Cardiac fibroblast (primary cell): Measurements from ENCODE around the gene PTPRT.

Source experiments
- DNase-seq, 2 donors: peaks; one replicate each; pipeline versions ENCODE4 v3.0.0 to v3.0.0-alpha.2; 2010; ENCODE audit warnings: low read depth in 2 of 2
- H3K4me3 ChIP-seq, 2 donors: replicated peaks in 1 of 2; 1 replicate in 1 of 2; 2 replicates in 1 of 2; pipeline ENCODE4 v1.5.1; 2011; ENCODE audit warnings: low read depth in 2 of 2, low read length in 2 of 2, mild to moderate bottlenecking in 2 of 2, moderate library complexity in 1 of 2
- CTCF ChIP-seq: IDR thresholded peaks from one replicate; pipeline ENCODE4 v1.5.1; 2011; ENCODE audit warnings: low read depth, mild to moderate bottlenecking, low read length, inconsistent platforms

PTPRT gene

GRCh38 chr20:42556575-42556974, 633.1 kb downstream of the PTPRT start:
- no peak overlapping the region for H3K4me3 ChIP-seq
- no peak for DNase-seq
- TF ChIP-seq CTCF: no peak

DNA sequence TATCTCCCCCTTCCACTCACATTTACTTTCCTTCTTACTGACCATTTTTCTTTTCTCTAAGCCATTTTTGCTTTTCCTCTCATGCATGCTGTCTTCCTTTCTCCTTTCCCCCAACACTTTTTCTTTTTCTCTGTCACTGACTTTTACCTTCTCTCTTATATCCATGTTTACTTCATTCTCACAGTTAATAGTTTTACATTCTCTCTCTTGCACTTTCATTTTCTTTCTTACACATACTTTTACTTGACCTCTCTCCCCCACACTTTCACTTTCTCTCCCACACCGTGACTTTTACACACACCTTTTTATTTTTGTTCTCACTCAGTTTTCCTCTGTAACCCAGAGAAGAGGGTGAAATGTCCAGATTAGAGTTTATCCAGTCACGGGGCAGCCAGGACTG, 636.3 kb downstream of the PTPRT start:
- no peak for TF ChIP-seq CTCF
- no peak for DNase-seq
- no peak overlapping the region for H3K4me3 ChIP-seq

GRCh38 chr20:42549496-42549895, 640.2 kb downstream of the PTPRT start:
- TF ChIP-seq CTCF: no peak
- H3K4me3 ChIP-seq: no peak overlapping the region
- no peak for DNase-seq

- H3K4me3 ChIP-seq: no peak overlapping the region
- no peak for TF ChIP-seq CTCF
- DNase-seq: no peak
Observed at GRCh38 chr20:42544926-42545325, 644.8 kb downstream of the PTPRT start.

GRCh38 chr20:42532831-42533230, 656.9 kb downstream of the PTPRT start:
- DNase-seq: no peak
- H3K4me3 ChIP-seq: no peak overlapping the region
- TF ChIP-seq CTCF: no peak

- no peak for TF ChIP-seq CTCF
- H3K4me3 ChIP-seq: no peak overlapping the region
- DNase-seq: no peak
Observed at GRCh38 chr20:42531508-42531961, 658.2 kb downstream of the PTPRT start.

DNA sequence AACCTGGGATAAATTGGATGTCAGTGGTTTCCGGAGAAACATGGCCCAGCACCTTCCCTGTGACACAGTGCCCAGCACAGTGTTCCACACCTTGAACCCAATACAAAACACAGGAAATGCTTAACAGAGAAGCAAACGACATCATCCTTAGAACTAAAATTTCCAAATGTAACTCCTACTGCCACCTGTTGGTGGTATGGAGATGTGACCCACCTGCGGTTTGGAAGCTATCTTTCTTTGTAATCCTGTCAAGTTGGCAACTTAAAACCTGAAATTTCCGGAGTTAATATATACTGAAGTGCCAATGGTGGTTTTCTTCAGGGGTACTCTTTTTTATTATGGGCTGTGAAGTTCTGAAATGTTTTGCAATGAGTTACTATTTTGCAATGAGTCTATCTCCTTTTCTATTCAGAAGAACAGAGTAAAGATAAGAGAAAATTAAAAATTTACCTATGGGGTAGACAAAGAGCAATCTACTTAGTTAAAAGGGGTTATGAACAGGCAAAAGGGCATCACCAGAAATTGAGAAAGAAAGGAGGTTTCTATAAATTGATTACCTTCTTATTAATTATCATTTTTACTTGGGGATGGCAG, 658.8 kb downstream of the PTPRT start:
- peak; percentile 6 to 26 for DNase-seq
- no peak overlapping the region for H3K4me3 ChIP-seq
- TF ChIP-seq CTCF: no peak
